Measurements from ENCODE around the gene TERB1.

Gene TERB1

DNA sequence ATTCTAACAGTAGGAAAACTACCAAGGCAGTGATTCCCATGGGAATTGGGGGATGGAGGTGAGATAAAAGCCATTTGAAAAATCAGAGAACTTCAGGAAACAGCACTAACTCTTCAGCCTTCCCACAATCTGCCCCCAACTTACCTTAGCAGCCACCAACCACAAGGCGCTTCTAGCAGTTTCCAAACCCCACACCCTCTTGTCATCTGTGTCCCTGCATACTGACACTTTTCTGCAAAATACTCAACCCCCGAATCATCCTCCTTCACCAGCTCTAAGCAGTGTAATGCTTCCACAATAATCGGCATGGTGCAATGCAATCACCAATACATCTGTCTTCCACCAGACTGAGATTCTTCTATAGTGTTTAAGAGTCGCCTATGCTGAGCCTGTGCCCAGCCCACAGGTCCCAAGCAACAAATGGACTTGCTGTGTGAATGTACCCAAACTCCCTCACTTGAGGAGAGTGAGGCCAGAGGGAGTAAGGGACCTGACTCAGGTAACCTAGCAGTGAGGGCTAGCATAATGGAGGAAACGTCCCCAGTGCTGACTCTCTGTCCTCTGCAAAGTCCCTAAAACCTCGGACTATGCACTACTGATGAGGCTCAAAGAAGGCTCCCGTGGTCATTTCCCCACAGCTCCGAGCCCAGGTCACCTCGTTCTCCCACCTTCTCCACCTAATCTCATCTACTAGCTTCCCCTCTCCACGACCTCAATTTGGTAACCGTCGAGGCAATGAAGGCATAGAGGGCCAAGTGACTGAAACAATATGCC, 50.9 kb downstream of the TERB1 start:
- DNase-seq (ENCODE audit: low spot score): peak; percentile 23

DNA sequence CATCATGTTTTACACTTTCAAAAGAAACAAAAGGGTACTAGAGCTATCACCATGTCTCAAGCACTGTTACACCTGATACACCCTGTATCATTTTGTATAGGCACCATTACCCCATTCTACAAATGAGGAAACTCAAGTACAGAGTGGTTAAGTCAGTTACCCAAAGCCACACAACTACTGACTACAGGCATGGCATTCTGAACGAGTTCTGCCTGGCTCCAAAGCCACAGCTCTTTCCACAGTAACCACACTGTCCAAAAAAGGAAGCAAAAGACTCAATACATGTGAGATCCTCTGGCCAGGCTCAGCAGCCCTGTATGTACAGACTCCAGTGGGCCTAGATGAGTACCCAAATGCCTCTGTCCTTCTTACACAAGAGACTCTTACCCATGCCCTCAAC, 54.7 kb downstream of the TERB1 start:
- no peak for DNase-seq (ENCODE audit: low spot score)

DNA sequence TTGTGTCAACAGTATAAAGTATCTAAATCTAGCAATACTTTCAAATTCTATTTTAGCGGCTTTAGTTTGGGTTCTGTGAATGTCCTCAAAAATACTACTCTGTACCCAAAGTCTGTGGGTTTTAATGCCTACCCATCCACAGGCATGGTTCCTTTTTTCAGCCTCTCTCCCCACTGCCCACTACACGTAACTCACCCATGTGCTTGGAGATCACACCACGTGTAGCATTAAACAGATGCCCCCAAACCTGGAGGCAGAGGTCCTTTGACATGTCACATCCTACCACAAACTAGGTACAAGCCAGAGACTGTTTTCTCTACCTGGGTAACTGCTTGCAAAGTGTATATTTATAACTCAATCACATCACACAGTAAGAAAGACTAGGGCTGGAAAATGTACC, 55.3 kb downstream of the TERB1 start:
- DNase-seq (ENCODE audit: low spot score): no peak

DNA sequence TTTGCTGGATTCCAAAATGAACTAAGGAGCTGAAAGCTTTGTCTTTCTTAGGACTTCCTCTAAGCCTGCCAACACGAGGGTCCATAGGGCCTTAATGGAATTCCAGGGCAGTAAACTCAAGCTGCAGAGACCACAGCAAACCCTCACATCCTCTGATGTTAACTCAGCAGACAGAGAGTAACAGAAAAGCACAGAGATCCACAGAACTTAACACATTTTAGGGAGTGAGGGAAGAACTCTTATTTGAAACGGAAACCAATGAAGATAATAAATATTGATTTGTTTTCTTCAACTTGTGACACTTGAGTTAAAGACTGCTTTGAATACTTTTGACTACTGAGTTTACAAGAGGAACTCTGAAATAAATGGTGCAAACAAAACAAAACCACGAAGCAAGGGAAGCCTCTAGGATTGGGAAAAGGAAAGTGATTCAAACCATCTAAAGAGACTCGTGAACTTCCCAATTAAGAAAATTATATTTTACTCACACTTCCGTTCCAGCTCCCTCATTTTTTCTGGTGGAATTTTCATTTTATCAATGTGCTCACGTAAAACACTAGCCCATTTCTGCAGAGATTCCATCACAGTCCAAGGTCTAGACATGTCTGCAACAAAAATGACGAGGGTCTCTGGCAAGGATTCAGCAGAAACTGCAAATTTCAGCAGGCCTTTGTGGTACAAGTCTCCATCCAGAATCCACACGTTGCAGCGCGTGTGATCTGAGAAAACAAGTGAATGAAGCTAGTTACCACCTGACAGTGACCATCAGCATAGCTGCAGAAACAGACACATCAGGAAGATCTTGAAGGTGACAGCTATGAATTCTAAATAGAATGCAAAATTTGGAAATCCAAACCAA, 59.2 kb downstream of the TERB1 start:
- DNase-seq (ENCODE audit: low spot score): no peak

DNA sequence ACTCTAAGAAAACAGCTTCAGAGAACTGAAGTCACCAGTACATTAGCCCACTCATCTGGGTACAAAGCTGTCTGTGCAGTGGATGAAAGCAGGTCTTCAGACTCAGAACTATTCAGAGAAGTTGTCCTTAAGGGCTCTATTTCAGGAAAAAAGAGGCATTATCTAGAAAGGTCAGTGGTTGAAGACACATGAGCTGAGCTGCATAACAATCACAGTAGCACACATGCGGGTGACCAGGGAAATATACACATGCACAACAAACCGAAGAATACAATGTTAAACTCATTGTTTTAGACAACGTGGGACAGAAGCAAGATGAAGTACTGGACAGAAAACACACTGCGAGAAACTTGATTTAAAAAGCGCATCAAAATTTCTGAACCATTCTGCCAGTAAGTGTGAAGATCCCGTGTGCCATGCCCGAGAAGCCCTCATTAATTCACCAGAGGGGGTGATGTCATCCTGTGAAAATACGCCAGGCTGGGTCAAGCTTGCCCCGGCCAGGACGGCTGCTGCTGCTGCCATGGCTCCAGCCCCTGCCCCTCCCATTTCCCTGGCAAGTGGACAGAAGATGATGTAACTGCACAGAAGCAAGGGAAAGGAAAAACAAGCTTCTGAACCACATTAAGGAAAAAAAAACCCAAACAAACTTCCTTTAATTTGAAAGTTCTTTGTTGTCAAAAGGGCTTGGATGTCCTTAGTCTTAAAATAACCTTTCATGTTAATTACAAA, 60.0 kb downstream of the TERB1 start:
- peak; percentile 15 for DNase-seq (ENCODE audit: low spot score)

DNA sequence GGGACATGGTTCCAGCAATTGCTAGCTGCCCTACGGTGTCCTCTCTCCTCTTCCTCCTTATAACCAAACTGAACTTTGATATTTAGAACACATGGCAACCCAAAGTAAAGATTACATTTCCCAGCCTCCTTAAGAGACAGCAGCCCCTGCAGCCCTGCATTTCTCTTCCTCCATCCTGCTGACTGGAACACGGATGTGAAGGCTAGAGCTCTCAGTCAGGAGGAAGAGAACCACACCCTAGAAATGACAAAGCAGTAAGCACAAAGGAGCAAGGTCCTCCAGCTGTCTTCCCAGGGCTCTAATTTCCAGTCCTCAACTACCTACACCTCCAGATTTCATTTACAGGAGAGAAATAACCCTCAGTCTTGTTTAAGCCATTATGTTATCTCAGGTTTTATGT, 60.9 kb downstream of the TERB1 start:
- DNase-seq (ENCODE audit: low spot score): no peak

DNA sequence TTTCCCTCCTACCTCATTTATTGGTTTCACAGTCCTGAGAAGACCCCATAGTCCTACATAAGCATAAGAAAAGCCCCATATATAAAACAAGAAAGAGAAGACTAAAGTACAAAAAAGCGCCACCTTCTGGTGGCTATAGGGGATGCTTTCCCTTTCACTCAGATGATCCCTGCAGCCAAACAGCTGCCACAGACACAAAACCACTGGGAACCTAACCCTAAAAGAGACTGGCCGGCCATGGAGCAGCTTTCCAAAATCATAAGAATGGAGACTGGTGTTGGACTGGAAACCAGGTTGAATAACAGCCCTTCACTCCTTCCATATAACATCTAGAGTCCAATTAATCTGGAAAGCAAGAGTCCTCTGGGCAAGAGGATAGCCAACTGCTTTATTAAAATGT, 61.4 kb downstream of the TERB1 start:
- peak; percentile 57 for DNase-seq (ENCODE audit: low spot score)

DNA sequence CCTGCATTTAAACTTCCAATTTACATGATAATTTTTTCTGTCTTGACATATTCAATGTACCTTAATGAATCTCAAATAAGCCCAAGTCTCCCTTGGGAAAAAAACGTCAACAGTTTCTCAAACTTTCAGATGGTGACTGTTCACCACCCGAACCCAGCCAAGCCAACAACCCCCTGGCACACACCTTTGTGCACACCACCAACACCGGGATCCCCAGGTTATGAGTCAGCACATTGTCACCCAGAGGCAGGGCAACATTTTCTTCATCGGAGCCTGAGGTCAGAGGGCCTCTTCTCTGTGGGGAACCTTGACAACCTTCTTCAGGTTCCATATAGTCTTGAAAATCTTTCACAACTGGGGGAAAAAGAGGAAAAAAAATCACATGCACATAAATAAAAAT, 65.5 kb downstream of the TERB1 start:
- no peak for DNase-seq (ENCODE audit: low spot score)

DNA sequence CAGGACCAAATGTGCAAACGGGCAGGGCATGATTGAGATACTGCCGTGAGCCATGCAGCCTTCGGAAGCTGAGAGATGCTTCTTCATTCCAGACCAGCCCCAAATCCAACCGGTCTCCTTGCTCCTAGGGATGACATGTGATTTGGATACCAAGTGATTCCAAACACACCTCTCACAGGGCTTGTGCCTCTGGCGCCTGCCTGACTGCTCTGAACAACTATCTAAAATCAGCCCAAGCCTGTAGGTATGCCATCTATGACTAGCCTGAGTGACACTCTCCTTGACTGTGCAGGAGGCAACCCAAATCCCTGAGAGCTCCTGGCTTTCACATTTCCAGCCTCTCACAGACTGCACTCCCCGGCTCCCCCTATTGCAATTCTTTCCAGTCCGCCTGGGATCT, 70.3 kb downstream of the TERB1 start:
- no peak for DNase-seq (ENCODE audit: low spot score)

DNA sequence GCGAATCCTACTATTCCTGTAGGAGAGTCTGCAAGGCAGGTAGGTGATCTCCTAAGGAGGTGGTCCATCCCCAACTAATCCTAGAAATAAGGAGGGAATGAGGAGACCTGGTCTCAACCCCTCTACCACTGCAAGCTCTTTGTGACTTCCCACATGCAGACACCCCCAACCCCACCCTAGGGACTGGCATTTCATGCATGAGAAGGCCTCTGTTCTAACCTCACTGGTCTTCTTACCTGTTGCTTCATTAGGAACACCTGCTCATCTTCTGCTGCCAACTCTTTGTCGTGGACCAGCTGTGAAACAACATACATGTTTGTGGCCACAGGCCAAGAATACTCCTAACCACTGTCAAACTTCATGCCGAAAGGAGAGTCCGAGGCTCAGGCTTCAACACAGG, 72.6 kb downstream of the TERB1 start:
- no peak for DNase-seq (ENCODE audit: low spot score)

DNA sequence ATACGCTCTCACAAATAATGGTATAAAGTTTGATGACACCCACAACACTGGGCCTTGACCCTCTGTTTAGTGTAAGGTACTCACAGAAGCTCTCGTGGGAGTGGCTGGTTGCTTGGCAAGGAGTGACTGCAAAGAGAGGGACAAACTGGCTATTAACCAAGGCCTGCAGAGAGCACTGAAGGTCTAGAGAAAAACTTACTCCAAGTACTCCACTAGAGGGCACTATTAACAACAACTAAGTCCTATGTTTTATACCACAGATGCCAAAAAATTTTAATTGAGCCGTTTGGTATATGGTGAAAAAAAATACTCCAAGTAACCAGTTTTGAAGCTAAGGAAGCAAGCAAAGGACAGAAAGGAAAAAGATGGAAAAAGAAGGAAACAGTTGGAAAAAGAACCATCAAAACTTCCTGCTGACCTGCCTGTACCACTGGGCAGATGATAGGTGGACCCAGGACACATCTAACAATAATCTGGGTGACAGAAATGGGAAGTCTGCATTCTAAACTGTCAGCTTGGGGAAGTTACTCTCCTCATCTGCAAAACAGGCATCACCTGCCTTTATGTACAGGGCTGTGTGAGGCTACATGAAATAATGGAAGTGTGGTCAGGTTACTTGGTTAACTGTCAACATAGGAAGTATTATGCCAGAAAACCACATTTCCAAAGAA, 73.1 kb downstream of the TERB1 start:
- DNase-seq (ENCODE audit: low spot score): peak; percentile 85

DNA sequence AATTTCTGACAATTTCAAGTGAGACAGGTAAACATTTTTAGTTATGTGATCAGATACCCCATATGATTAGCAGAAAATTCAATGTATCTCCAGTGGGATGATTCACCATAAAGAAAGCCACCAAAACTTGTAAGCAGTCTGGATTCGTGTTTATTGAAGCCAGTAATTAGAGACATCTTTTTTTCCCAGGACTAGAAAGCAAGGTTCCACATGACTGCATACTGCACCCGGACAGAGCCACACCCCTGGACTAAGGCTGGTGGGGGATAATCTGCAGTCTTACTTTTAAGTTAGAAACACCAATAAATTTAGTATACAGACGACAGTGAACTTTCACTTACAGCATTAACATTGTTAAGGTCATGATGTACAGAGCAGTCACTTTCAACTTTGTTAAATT, 80.6 kb downstream of the TERB1 start:
- DNase-seq (ENCODE audit: low spot score): no peak

DNA sequence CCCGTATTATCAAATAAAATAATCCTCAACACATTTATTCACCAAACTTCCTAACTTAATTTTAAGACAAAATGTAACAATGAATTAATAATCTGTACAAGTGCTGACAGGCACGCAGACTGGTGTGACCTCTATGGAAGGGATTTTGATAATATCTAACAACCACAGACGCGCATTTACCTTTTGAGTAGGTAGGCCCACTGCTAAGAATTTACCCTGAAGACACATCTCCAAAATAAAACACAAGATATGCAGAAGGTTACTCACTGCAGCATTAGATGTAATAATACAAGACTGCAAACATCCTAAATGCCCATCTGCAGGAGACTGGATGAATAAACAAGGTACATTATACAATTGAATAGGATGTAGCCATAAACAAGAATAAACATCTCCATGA, 82.1 kb downstream of the TERB1 start:
- DNase-seq (ENCODE audit: low spot score): no peak

DNA sequence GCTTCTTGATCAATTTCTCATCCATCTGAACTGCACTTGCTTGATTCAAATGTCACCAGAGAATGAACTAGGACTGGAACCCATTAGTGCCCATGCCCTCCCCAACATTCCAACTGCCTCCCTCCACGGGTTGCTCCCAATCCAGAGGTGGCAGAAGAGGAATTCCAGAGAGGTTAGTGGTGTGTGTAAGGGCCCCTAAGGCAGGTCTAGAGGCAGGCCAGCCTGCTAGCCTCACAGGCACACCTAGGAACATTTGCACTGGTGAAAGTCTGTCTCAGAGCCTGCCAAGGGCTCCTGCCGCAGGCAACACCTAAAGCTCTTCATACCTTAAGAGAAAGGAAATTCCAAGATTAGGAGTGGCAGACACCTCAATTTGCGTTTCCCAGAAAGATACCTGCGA, 83.6 kb downstream of the TERB1 start:
- no peak for DNase-seq (ENCODE audit: low spot score)

DNA sequence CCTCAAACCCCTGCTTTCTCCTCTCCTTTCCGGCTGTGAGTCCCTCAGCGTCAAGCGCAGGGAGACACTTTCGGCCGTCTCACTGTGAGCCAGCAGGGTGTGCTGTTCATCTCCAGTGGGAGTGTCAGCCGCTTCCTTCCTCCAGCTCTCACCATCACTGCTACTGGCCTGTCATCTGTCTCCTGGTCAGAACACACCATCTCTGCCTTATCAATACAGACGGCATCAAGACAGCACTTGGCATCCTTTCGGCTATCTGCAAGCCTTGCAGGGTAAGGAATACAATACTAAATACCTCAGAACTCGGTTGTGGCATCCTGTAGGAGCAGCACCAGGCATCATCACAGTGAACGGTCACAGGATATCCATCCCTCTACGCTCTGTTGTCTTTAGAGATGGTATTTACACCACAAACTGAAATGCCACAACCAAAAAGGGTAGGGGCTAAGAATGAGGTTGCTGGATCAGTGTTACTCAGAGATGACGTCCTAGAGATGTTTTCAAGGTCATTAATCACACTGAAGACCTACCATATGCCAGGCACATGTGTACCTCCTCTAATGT, 84.2 kb downstream of the TERB1 start:
- DNase-seq (ENCODE audit: low spot score): no peak

DNA sequence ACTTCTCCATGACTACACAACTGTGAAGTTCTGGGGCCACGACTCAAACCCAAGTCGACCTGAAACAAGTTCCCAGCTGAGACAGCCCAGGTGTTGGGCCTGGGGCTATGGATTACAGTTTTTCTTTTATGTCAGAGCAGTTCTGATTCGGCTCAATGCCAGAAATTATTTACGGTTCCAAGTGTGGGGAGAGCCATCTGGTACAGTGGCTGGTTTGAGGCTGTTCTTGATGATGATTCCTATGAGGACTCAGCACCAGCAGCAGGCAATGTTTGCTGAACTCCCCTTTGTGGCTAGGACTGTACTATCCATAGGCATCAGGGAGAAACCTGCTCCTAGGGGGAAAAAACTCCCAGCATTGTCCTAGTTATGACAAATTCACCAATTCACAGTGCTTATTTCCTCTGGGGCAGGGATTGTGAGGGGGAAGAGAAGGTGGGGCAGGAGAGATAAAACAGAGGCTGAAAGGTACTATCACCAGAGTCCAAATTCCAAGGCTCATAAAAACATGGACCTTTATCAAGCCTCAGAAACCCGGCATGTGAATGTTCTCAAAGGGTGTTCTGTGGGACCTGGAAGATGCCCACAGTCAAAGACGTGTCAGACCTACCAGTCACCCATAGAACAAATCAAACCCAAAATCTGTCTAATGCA, 86.6 kb downstream of the TERB1 start:
- DNase-seq (ENCODE audit: low spot score): no peak

DNA sequence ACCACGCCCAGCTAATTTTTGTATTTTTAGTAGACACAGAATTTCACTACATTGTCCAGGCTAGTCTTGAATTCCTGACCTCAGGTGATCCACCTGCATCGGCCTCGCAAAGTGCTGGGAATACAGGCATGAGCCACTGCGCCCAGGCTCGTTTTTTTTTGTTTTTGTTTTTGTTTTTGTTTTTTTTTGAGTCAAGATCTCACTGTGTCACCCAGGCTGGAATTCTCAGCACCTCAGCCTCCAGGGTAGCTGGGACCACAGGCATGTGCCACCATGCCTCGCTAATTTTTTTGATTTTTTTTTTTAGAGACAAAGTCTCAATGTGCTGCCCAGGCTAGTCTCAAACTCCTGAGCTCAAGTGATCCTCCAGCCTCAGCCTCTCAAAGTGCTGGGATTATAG, 87.3 kb downstream of the TERB1 start:
- no peak for DNase-seq (ENCODE audit: low spot score)

DNA sequence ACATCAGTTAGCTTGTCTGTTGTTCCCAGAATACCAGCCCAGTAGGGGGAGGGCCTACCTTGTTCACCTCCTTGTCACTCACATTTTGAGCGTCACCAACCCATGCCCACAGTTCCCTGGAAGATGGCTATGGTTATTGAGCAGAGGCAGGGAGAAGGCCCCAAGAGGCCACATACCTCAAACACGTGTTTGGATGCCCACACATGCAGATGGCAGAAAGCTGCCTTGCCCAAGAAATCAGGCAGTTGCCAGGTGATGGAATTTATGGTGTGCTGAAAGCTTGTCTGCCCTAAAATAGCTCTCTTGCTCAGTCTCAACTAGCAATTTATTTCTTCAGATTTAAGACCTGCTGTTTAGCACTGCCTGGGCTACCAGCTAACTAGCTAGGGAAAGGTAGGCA, 88.3 kb downstream of the TERB1 start:
- DNase-seq (ENCODE audit: low spot score): no peak

DNA sequence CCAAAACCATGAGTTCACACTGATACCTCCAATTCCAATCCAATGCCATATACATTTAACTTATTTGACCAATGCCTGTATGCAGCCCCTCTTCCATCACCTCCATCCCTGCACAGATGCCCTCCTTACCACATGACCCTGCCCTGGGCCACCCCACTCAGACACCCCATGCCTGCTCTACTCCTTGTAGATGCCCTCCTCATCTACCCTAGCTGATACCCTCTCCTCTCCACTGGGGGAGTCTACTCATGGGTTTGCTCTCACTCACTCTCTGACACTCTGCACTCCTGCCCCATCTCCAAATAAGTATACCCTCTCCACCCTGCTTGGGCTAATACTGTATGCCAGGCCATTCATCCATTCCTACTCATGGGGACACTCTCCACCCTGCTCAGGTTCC, 88.9 kb downstream of the TERB1 start:
- no peak for DNase-seq (ENCODE audit: low spot score)

DNA sequence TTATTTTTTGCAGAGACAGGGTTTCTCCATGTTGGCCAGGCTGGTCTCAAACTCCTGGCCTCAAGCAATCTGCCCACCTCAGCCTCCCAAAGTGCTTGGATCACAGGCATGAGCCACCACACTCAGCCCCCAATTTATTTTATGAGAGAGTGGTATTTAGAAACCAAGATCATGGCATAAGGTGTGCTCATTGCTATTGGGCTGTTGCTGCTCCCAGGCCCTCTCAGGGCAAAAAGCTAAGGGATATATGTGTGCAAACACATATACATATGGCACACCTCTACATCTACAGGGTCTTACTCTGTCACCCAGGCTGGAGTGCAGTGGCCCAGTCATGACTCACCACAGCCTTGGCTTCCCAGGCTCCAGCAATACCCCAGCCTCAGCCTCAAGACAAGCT, 89.8 kb downstream of the TERB1 start:
- DNase-seq (ENCODE audit: low spot score): no peak

DNA sequence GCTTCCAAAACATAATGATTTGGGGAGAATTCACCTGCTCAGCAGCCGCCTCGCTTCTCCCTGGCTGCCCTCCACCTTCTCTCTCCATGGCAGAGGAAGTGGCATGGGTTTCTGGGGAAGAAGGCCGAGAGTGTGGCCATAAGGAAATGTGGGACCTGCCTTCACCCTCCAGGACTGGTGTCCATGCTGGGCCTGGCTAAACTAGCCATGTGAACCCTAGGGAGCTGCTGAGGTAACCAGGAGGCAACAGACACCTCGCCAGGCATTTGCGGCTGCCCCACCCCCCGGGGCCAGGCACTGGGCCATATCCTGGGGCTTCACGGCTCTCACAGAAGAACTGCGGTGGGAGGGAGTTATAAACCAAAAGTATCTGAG, 94.9 kb downstream of the TERB1 start:
- no peak for DNase-seq (ENCODE audit: low spot score)
